Esophagus muscularis mucosa (tissue), 4 donors: ENCODE measurements around the gene PXDN.

Source experiments
- EP300 ChIP-seq: sonication (generic); formaldehyde crosslinking; IDR thresholded peaks from one replicate; pipeline ENCODE4 v1.6.1; 2017; ENCODE audit warnings: antibody characterized with exemption
- POLR2A ChIP-seq: fragments of 450-650 bp; IDR thresholded peaks from one replicate; pipeline ENCODE4 v1.6.1; 2017; ENCODE audit warnings: antibody characterized with exemption, moderate library complexity, mild to moderate bottlenecking, low read depth
- POLR2AphosphoS5 ChIP-seq, 2 donors: sonication (generic); formaldehyde crosslinking; IDR thresholded peaks; one replicate each; pipeline ENCODE4 v1.6.1; 2017; ENCODE audit warnings: antibody characterized with exemption in 2 of 2
- TF ChIP-seq, protein P1 (sequence below), 3 experiments: fragments of 200-600 bp in 2 of 3; fragments of 450-650 bp in 1 of 3; sonication (generic) in 2 of 3; IDR thresholded peaks; one replicate each; pipeline ENCODE4 v1.5.1; 2017 to 2019; ENCODE audit warnings: antibody characterized with exemption in 3 of 3, mild to moderate bottlenecking in 2 of 3, moderate library complexity in 1 of 3

DNA sequence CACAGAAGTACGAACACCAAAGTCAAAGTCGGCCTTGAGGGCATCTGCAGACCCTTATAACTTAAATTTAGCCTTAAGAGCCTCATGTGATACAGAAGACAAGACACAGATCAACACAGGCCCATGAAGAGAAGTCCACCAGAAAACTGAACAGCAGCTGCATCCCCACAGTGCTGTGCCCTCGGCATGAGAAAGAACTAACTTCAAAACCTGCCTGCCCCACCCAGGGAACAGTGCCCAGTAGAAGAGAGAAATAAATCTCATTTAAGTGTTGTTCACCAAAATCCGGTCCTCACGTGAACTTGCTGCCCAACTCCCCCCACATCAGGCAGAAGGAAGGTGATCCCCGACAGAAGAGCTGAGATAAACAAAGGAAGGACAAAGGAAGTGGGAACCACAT, 73.7 kb downstream of the PXDN start:
- TF ChIP-seq, protein P1, sequence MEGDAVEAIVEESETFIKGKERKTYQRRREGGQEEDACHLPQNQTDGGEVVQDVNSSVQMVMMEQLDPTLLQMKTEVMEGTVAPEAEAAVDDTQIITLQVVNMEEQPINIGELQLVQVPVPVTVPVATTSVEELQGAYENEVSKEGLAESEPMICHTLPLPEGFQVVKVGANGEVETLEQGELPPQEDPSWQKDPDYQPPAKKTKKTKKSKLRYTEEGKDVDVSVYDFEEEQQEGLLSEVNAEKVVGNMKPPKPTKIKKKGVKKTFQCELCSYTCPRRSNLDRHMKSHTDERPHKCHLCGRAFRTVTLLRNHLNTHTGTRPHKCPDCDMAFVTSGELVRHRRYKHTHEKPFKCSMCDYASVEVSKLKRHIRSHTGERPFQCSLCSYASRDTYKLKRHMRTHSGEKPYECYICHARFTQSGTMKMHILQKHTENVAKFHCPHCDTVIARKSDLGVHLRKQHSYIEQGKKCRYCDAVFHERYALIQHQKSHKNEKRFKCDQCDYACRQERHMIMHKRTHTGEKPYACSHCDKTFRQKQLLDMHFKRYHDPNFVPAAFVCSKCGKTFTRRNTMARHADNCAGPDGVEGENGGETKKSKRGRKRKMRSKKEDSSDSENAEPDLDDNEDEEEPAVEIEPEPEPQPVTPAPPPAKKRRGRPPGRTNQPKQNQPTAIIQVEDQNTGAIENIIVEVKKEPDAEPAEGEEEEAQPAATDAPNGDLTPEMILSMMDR (IDR thresholded peaks at IDR 0.05) = no peak
- TF ChIP-seq POLR2A (no peak), POLR2AphosphoS5 (IDR thresholded peaks at IDR 0.05) (no peak), EP300 (no peak)
